SJCRH30 (cell line): Measurements from ENCODE around the gene CHDH. TPM values are rescaled to one million over a fixed set of nuclear protein-coding genes. Genes with fewer than 3 reads are reported as not detected.
A peak's percentile ranks its signal among the peaks of the same experiment; 100 is the strongest.

Experiments
- DNase-seq, 2 experiments: peaks; one replicate each; pipeline ENCODE4 v3.0.0-alpha.2; 2015 to 2020
- H3K27ac ChIP-seq: fragments of 250-450 bp; sonication (Bioruptor Pico); 2 replicates; pipeline ENCODE4 v1.5.1; 2020; ENCODE audit warnings: mild to moderate bottlenecking, moderate library complexity
- H3K27me3 ChIP-seq: fragments of 250-450 bp; sonication (Bioruptor Pico); 2 replicates; pipeline ENCODE4 v1.5.1; 2020; ENCODE audit warnings: mild to moderate bottlenecking, moderate library complexity
- H3K36me3 ChIP-seq: fragments of 250-450 bp; sonication (Bioruptor Pico); 2 replicates; pipeline ENCODE4 v1.5.1; 2020; ENCODE audit warnings: mild to moderate bottlenecking, moderate library complexity
- H3K4me1 ChIP-seq: fragments of 250-450 bp; sonication (Bioruptor Pico); 2 replicates; pipeline ENCODE4 v1.5.1; 2020; ENCODE audit warnings: mild to moderate bottlenecking, moderate library complexity
- H3K4me3 ChIP-seq: fragments of 250-450 bp; sonication (Bioruptor Pico); 2 replicates; pipeline ENCODE4 v1.5.1; 2020; ENCODE audit warnings: mild to moderate bottlenecking, moderate library complexity
- H3K9me3 ChIP-seq: fragments of 250-450 bp; sonication (Bioruptor Pico); replicated peaks from 2 replicates; pipeline ENCODE4 v1.5.1; 2020; ENCODE audit warnings: mild to moderate bottlenecking, moderate library complexity
- total RNA-seq: library from RNA; depleted of rRNA; stranded (reverse); fragments of >200 nt; shearing (Covaris generic); gene quantifications from 2 replicates; pipeline ENCODE4 v1.2.3, GENCODE V29; 2014; rRNA removed

CHDH gene, protein sequence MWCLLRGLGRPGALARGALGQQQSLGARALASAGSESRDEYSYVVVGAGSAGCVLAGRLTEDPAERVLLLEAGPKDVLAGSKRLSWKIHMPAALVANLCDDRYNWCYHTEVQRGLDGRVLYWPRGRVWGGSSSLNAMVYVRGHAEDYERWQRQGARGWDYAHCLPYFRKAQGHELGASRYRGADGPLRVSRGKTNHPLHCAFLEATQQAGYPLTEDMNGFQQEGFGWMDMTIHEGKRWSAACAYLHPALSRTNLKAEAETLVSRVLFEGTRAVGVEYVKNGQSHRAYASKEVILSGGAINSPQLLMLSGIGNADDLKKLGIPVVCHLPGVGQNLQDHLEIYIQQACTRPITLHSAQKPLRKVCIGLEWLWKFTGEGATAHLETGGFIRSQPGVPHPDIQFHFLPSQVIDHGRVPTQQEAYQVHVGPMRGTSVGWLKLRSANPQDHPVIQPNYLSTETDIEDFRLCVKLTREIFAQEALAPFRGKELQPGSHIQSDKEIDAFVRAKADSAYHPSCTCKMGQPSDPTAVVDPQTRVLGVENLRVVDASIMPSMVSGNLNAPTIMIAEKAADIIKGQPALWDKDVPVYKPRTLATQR
- total RNA-seq, result 0.41 and 0.42 TPM in 2 replicates

DNA sequence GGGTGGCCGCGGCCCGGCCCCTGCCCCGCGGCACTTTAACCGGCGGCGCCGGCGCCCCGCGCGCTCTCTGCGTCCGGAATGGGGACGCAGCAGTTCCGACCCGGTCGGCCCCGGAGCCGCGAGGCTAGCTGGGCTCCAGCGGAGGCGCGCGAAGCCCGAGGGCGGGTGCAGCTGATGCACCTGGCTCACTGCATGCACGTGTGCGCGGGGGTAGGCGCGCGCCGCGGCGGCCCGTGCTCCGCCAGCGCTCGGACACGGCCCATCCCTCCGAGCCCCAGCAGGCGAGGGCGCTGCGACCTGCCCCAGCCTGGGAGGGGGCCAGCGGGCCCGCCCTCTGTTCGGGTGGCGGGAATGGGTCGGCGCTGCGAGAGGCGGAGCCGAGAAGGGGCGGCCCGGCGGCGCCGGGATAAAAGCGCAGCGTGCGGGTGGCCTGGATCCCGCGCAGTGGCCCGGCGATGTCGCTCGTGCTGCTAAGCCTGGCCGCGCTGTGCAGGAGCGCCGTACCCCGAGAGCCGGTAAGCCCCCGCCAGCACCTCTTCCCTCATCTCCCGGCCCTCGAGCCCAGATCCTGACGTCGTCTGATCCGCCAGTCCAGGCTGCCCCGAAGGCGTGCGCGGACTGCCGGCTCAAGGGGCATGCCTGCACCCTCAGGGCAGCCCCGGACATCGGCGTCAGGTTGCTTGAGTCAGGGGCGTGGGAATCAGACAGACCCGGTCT, at the start of gene CHDH, which contains the start of gene IL17RB:
CHDH (minus strand) TSS at position 286 of the 717 bp plus-strand sequence. CDS start 22,411 bp downstream, outside the sequence.
IL17RB (plus strand) TSS at position 435 of the 717 bp plus-strand sequence; CDS start at position 456, 21 bp downstream.
- no peak for DNase-seq
- Histone ChIP-seq H3K27me3 (no peaks in the 10 kb centered on the region), H3K27ac (no peak within 1 kb of the TSS), H3K4me3 (no peak within 1 kb of the TSS), H3K9me3 (no peaks in the 10 kb centered on the region), H3K36me3 (no peaks in the 10 kb centered on the region), H3K4me1 (no peaks in the 10 kb centered on the region)

DNA sequence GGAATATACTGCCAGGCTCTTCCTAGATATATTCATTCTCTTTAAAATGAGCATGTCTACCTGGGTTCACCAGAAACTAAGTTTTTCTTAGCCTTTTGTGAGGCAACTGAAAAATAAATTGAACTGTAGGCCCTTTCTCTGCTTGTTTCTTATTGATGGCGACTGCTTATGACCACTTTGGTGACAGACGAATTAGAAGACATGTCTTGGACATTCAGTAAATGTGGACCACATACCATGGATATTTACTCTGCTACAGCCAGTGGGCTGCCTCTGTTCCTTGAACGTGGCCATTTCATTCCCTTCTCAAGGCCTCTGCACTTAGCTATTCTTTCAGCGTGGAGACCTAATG, 46.0 kb upstream of the CHDH start:
- DNase-seq, result no peak
- H3K27me3 ChIP-seq, result no peaks in the 10 kb centered on the region
- peaks cover 6% of the 10 kb centered on the region for H3K4me1 ChIP-seq
- peaks cover 3% of the 10 kb centered on the region for H3K36me3 ChIP-seq
- H3K9me3 ChIP-seq, result no peaks in the 10 kb centered on the region
- H3K27ac ChIP-seq, result peak overlapping the region; percentile 46
- H3K4me3 ChIP-seq, result peak overlapping the region; percentile 74

DNA sequence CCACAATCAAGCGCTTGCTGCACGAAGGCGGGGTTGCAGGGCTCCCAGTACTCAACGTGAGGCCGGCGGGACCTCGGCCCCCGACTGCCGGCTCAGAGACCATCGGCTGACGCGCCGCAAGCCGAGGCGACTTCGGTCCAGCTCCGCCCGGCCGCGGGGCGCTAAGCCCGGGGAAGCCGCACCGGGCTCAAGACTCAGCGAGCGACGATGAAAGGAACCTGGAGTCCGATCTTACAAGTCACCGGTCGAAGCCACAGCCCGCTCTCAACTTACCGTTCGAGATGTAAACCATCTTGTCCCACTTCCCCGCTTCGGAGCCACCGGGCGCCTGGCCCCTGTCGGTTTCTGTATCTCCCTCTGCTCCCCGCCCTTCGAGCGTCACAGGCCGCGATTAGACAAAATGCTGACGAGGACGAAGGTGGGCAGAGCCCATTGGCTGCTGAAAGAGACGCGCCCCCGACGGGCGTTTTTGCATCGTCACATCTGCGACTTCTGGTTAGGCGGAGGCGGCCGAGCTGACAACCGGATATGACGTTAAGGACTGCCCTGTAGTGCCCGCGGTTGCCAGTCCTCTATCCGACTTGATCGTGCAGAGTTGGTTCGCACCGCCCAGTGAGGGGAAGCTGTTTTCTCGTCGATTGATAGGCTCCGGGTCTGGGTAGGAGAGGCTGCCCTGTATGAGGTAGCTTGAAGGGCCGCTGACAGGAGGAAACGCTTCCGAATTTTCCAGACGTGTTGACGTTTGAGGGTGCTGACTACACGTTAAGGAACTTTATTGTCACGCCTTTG, 45.5 kb upstream of the CHDH start, which contains the start of gene SELENOK:
SELENOK (minus strand) TSS at position 363 of the 789 bp plus-strand sequence.
- H3K27me3 ChIP-seq, result no peaks in the 10 kb centered on the region
- H3K9me3 ChIP-seq, result no peaks in the 10 kb centered on the region
- H3K36me3 ChIP-seq, result peaks cover 3% of the 10 kb centered on the region
- DNase-seq, result peak; percentile 96 to 97
- H3K27ac ChIP-seq, result peak within 1 kb of the TSS; percentile 46
- H3K4me3 ChIP-seq, result peak within 1 kb of the TSS; percentile 74
- H3K4me1 ChIP-seq, result peaks cover 6% of the 10 kb centered on the region

DNA sequence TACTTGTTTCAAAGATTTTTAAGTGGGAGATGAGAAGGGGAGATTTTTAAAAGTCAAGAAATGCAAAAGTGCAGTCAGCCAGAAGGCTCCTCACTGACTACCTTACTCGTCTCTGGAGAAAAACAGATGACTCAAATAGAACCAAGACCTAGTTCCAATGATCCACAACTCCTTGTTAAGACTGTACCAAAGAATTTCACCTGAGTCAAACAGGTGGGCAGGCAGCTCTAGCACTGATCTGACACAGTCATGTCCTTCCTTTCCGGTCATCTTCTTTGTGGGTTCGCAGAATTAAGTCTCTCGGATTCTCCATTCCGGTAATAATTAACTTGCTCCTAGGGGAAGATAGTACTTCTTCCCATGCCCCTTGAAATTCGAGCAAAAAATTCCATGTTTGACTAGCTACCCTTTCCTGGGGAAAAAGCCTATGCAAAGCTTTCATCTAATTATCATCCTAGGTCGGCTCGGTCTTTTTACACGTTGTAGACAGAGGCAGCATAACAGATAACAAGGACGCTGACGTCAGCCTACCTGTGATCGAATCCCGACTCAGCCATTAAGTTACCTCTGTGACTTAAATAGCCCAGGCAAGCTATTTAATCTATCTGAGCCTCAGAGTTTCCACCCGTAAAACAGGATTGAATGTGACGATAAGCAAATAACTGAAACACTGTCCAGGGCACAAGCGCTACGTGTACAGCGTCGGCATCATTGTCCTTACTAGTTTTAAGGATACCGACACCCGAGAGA, 44.7 kb upstream of the CHDH start:
- peak overlapping the region; percentile 74 for H3K4me3 ChIP-seq
- H3K36me3 ChIP-seq, result peaks cover 3% of the 10 kb centered on the region
- H3K4me1 ChIP-seq, result peaks cover 6% of the 10 kb centered on the region
- H3K9me3 ChIP-seq, result no peaks in the 10 kb centered on the region
- no peaks in the 10 kb centered on the region for H3K27me3 ChIP-seq
- DNase-seq, result peak in 1 of 2 experiments; percentile 12
- peak overlapping the region; percentile 46 for H3K27ac ChIP-seq

DNA sequence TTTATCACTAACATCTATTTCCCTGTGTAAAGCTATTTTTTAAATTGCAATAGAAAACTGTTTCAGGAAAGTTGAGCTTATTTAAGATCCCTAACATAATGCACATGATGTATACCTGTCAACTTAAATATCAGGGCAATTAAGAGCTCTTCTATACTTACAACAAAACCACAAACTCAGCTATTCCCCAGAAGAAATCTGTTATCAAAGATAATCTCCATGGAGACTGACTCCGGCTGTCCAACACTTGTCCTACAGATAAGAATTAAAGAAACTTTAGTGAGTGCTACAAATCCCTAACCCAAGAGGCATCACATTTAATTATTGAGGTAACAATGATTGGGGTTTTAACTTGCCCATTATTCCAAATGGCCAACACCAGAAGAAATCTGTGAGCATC, 42.0 kb upstream of the CHDH start:
- H3K4me1 ChIP-seq, result peaks cover 6% of the 10 kb centered on the region
- H3K36me3 ChIP-seq, result peaks cover 9% of the 10 kb centered on the region
- H3K27ac ChIP-seq, result no peak overlapping the region
- DNase-seq, result no peak
- no peak overlapping the region for H3K4me3 ChIP-seq
- H3K27me3 ChIP-seq, result no peaks in the 10 kb centered on the region
- no peaks in the 10 kb centered on the region for H3K9me3 ChIP-seq

DNA sequence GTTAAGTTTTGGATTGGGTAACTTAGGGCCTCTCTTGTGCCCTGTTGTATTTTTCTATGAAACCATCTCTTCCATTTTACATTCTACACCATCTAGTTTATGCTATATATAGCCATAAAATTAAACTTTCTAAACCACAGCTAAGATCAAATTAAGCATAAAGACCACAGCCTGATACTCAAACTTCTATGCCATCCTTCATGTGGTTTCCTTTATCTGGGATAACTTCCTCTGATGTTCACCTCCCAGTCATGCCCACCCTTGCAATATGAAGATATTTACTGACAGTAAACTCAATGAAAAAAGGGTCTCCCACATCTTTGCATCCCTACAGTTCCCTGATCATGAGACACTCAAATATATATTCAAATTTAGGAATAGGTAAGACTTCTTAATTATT, 41.2 kb upstream of the CHDH start:
- Histone ChIP-seq H3K9me3 (no peaks in the 10 kb centered on the region), H3K27me3 (no peaks in the 10 kb centered on the region), H3K36me3 (peaks cover 9% of the 10 kb centered on the region), H3K4me3 (no peak overlapping the region), H3K27ac (no peak overlapping the region), H3K4me1 (peaks cover 6% of the 10 kb centered on the region)
- DNase-seq, result no peak

DNA sequence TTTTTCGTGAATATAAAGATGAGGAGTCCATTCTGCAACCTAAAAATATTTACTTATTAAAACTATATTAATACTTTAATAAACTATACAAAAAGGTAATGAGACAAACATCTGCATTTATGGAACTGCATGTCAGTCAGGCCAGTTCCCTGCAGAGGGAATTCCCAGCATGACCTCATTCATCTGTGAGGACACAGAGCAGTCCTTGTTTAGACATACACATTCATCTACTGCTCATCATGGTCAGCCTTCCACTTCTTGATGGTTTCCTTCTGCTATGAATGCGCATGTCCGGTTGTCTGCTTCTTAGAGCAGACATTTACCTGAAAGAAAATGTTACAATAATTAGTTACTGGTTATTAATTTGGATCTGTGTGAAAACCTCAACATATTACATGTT, 39.0 kb upstream of the CHDH start:
- no peaks in the 10 kb centered on the region for H3K9me3 ChIP-seq
- DNase-seq, result no peak
- H3K36me3 ChIP-seq, result peaks cover 9% of the 10 kb centered on the region
- peaks cover under 1% of the 10 kb centered on the region; the same call in 1 of the 2 replicates for H3K4me1 ChIP-seq
- H3K4me3 ChIP-seq, result no peak overlapping the region
- no peak overlapping the region for H3K27ac ChIP-seq
- no peaks in the 10 kb centered on the region for H3K27me3 ChIP-seq

DNA sequence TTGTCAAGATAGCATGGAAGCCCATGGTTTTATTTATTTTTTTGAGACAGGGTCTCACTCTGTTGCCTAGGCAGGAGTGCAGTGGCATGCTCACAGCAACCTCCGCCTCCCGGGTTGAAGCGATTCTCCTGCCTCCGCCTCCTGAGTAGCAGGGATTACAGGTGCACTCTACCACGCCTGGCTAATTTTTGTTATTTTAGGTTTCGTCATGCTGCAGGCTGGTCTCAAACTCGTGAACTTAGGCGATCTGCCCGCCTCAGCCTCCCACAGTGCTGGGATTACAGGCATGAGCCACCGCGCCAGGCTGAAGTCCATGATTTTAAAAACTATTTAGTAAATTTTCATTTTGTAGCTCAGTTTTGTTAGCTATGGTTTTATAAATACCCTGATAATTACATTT, 38.4 kb upstream of the CHDH start:
- no peaks in the 10 kb centered on the region for H3K9me3 ChIP-seq
- peaks cover 9% of the 10 kb centered on the region for H3K36me3 ChIP-seq

DNA sequence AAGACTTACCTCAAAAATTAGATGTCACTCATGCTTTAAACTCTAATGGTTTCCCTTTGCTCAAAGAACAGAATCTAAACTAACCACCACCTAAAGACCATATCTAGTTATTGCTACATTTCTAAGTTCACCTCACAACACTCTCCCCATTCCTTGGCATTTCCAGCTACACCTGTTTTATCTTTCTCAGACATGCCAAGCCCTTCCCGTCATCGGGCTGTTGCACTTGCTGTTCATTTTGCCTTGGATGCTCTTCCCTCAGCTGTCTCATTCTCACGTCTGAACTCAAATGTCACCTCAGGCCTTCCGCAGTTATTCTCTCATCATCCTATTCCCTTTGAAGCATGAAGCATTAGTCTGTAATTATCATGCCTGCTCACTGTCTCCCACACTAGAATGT, 36.8 kb upstream of the CHDH start:
- Histone ChIP-seq H3K27ac (no peak overlapping the region), H3K4me1 (no peaks in the 10 kb centered on the region), H3K27me3 (no peaks in the 10 kb centered on the region), H3K36me3 (peaks cover 24% of the 10 kb centered on the region), H3K9me3 (no peaks in the 10 kb centered on the region), H3K4me3 (no peak overlapping the region)
- no peak for DNase-seq

More for the DNA sequence above, 38.4 kb upstream of the CHDH start:
- Histone ChIP-seq H3K4me1 (no peaks in the 10 kb centered on the region), H3K4me3 (no peak overlapping the region), H3K27me3 (no peaks in the 10 kb centered on the region), H3K27ac (no peak overlapping the region)
- DNase-seq, result no peak

DNA sequence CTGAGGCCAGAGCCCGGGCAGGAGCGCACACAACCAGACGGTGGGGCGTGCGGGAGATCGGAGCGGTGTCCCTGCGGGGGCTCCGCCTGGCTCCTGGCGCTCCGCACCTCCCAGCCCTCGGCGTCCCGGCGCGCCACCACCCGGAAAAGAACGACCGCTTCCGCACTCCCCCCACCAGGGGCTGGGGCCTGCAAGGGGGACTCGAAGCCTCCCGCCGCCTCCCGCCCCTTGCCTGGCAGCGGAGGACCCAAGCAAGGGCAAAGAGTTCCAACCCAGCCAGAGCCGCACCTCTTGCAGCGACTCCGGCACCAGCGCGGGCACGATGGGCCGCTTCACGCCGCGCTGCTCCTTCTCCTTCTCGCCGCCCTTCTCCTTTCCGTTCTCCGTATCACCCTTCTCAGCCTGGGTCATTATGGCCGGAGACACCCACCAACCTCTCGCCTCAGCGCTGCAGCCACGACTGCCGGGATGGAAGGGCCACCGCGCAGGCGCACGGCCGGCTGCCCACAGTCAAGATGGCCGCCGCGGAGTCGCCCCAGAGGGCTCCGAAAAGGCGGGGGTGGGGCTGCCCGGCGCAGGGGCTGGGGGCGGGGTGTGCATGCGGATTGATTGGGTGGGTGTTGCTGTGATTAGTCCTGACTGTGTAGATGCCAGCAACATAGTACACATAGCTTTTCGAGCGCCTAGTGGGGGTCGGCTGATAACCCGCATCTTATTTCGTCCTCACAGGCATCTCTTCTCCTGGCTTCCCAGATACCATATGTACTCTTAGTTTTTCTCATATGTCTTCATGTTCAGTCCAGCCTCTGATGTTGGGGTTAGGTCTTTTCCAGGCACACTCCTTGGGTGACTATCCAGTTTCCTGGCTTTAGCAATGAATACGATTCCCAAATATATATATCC, 35.7 kb upstream of the CHDH start, which contains the start of gene ACTR8:
ACTR8 (minus strand) TSS at position 462 of the 903 bp plus-strand sequence; CDS start at position 411, 51 bp downstream.
- H3K4me1 ChIP-seq, result no peaks in the 10 kb centered on the region
- no peaks in the 10 kb centered on the region for H3K9me3 ChIP-seq
- peak within 1 kb of the TSS; percentile 83 for H3K27ac ChIP-seq
- peaks cover 30% of the 10 kb centered on the region for H3K36me3 ChIP-seq
- no peaks in the 10 kb centered on the region for H3K27me3 ChIP-seq
- DNase-seq, result peak; percentile 85 to 87
- H3K4me3 ChIP-seq, result peak within 1 kb of the TSS; percentile 98

DNA sequence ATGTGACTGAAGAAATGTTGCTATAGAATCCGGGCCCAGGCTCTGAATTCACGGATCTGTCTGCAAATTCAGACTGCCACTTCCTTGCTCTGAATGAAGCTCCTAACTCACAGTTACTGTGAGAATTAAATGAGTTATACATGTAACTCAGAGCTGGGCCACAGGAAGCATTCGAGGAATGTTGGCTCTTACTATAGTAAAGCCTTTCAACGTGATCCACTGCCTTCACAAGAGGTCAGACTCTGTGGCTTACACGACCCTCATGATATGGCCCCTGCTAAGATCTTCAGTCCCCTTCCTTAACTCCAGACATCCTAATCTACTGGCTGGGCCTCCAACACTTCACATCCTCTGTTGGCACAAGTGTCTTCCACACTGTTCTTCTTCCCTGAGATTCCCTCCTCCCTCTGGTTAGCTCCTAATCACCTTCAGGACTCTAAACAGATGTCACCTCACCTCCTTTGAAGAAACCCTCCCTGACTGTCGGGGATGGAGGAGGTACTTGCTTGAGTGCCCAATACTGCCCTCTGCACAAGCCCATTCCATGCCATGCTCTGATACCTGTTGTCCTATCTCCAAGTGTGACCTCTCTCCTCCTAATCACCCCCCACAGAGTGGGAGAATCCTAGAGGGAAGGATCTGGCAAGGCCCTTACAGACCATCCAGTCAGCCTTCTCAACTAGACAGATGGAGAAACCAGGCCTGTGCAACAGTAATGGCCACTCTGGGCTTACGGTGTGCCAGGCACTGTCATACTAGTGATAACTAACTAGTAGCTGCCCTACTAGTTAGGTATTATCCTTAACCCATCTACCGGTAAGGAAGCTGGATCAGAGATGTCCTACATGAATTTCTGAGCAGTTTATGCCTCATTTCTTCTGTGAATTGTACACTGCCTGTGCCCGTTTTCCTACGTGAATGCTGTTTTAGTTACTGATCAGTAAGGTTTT, 34.5 kb upstream of the CHDH start:
- no peak for DNase-seq
- Histone ChIP-seq H3K36me3 (peaks cover 33% of the 10 kb centered on the region), H3K4me3 (peak overlapping the region; percentile 98), H3K27me3 (no peaks in the 10 kb centered on the region), H3K4me1 (no peaks in the 10 kb centered on the region), H3K27ac (peak overlapping the region; percentile 83), H3K9me3 (no peaks in the 10 kb centered on the region)
